Ramos (cell line): ENCODE measurements around the gene C7orf57.
"Not testable (repeated sequence)": the region's sequence is repeated elsewhere in the genome, so short reads cannot be mapped to it uniquely, and the experiment has no call there.

Experiments used
- in situ Hi-C: fragments of 300-500 bp; cut with MboI; formaldehyde crosslinking; loops from one replicate; pipeline ENCODE4 v1.14.3; 2022; ENCODE audit warnings: low sequenced_read_pairs; ENCODE audit not compliant: unreplicated experiment

C7orf57 gene

DNA sequence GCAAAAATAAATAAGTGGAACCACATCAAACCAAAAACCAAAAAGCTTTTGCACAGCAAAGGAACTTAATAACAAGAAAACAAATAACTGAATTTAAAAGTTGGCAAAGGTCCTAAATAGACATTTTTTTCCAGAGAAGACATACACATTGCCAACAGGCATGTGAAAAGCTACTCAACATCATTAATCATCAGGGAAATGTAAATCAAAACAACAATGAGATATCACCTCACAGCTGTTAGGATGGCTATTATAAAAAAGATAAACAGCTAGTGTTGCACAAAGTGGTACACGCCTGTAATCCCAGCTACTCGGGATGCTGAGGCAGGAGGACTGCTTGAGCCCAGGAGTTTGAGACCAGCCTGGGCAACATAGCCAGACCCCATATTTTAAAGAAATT is 4.2 kb upstream of the C7orf57 start:
- in situ Hi-C loops = no loop called here

GRCh38 chr7:48033922-48034321 is 1.4 kb upstream of the C7orf57 start:
- in situ Hi-C loops = no loop called here

DNA sequence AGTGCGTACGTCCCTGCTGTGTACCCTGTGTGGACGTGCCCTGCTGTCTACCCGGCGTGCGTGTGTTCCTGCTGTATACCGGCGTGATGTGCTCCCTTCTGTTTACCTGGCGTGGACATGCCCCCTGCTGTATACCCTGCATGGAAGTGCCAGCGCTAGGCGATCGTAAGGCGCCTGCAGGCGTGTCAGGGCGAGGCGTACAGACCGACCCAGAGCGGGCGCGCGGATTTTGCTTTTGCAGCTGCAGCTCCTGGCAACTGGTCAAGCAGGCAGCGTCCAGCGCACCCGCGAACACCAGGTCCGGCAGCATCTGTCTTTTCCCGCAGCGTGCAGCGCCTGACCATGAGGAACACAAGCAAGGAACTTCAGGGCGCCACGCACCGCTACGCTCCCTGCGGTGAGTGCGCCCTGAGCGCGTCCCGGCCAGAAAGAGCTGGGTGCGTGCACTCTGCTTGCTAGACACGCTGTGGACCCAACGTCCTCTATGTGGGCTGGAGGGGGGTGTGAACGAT is 680 bp downstream of the C7orf57 start:
- in situ Hi-C loops = no loop called here

DNA sequence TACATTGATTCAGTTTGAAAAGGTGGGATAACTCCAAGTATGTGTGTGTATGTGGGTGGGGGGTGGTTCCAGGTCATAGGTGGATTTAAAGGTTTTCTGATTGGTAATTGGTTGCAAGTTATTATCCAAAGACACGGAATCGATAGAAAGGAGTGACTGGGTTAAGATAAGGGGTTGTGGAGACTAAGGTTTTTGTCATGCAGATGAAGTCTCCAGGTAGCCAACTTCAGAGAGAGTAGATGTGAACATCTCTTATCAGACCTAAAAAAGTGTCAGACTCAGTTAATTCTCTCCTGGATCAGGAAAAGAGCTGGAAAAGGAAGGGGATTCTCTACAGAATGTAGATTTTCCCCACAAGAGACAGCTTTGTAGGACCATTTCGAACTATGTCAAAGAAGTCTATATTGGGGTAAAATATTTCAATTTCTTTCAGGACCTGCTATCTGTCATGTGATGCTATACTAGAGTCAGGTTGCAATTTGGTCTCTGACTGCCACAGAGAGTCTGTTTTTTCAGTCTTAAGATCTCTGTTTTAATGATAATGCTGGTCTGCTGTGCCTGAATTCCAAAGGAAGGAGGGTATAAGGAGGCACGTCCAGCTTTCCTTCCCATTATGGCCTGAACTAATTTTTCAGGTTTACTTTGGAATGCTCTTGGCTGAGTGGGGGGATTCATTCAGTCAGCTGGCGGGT is 3.6 kb downstream of the C7orf57 start:
- in situ Hi-C loops = no loop called here

DNA sequence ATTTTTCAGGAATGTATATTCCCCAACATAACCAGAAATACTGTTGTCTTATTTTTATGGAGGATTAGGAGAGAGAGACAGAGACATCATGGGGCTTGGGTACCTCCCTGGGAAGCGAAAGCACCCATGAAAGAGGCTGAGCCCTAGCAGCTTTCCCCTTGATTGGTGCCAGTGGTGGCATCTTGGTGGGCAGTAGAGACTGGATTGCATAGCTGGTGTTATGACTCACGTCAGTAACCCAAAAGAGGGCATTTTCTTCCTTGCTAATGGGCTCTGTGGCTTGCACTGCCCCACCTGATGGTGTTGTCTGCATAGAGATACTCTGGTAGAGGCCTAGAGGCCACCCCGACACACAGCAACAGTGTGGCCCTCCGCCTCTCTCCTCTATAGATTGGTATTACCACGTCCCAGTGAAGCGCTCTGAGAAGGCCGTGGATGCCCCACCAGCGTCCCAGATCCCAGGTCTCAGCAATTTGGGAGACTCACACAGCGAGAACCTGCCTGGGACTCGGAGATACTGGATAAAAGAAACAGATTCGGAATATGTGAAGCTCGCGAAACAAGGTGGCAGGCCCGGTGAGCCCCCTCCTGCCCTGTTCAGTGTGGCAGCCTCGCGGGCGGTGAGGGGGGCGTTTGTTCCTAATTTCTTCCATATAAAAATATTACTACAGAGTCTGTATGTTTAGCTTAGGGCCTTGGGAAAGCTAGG is 5.8 kb downstream of the C7orf57 start:
- in situ Hi-C loops = no loop called here

GRCh38 chr7:48041653-48041970 is 6.3 kb downstream of the C7orf57 start:
- in situ Hi-C loops = no loop called here

DNA sequence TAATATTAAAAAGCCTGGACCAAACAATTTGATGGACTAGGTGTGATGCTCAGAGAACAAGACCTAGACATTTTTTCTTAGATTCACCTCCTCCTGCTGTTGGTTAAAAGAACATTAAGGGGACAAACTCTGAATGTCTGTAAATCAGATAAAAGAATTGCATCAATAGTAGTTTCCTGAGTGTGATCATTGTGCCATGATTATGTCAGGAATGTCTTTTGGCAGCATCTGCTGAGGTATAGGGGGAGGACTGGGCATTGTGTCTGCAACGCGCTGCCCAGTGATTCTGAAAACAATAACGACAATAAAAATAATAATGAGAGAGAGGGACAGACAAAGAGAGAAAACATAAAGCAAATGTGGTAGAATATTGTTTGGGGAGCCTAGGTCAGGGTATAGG is 6.9 kb downstream of the C7orf57 start:
- in situ Hi-C loops = no loop called here

DNA sequence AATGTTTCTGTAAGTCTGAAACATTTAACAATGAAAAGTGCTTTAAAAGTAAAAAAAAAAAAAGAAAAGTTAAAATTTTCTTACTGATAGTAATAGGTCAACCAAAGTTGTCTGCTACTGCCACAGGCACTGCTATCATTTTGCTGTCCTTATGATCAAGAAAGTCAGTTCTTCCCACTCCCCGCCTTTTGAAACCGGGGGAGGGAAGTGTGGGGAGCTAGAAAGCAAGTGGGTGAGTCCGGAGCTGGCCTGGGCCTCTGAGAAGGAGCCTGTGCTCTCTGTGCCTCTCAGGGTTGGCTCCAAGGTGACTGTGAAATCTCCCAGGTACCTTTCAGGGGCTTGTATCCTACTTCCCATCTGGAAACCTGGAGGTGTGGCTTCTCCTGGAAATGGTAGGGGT is 7.3 kb downstream of the C7orf57 start:
- in situ Hi-C loops = no loop called here

GRCh38 chr7:48045195-48045765 is 9.9 kb downstream of the C7orf57 start:
- in situ Hi-C loops = no loop called here

DNA sequence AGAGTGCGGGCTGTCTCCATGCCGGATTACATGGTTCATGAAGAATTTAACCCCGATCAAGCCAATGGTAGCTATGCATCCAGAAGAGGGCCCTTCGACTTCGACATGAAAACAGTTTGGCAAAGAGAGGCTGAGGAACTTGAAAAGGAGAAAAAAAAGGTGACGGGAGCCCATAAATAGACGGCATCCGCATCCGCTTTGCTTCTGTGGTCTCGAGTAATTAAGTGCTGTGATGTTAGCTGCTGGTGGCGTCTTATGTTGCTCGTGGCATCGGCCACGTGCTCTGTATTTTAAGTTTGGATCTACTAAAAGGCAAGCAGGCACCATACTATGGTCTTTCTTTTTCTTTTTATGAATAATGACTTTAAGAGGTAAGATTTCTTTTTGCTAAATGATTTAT is 11.1 kb downstream of the C7orf57 start:
- in situ Hi-C loops = no loop called here

DNA sequence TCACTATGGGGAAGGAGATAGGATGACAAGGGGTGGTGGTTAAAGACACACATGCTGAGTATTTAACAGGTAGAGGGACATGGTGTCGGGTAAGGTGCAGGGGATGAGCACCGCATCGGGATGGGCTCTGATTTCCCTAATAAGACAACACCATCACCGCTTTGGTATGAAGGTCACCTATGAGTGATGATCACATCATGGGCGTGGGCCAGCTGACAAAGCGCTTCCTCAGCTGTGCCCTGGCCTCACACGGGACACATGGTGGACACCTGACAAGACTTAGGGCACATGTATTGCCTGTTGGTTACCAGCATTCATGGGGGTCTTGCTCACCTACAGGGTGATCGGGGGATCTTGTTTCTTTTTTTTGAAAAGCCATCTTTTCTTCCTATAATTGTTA is 12.8 kb downstream of the C7orf57 start:
- in situ Hi-C loops = no loop called here

- in situ Hi-C loops = no loop called here
These were observed 14.5 kb downstream of the C7orf57 start for GRCh38 chr7:48049850-48050249.

DNA sequence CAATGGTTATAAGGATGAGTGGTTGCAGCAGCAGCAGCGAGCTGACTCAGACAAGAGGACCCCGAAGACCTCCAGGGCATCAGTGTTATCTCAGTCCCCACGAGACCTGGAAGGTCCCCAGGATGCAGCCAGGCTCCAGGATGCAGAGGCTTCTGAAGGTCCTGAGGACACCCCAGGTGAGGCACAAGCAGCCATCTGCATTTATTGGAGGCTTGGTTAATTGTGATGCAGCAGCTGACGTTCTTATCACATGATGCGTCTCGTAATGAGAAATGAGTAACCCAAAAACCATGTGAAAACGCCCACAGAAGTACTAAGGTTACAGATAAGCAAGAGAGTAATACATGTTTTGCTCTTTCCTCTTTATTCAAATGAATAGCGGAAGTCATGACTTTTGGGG is 17.4 kb downstream of the C7orf57 start:
- in situ Hi-C loops = no loop called here

DNA sequence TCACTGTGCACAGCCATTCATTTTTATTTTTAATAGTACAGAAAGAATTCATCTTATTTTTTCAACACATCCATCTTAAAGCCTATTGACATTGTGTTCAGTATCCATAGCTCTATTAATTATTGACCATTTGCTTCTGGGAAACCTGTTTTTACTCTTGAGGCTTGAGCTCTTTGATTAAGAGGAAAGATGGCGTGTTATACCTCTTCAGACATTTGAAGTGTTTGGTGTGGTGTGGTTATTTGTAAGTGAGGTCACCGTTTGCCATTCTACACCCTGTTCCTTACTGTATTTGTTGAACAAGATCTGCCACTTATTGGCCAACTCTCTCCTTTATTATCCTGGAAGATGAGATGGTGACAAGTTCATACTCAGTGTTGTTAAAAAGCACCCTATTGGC is 18.4 kb downstream of the C7orf57 start:
- in situ Hi-C loops = no loop called here

DNA sequence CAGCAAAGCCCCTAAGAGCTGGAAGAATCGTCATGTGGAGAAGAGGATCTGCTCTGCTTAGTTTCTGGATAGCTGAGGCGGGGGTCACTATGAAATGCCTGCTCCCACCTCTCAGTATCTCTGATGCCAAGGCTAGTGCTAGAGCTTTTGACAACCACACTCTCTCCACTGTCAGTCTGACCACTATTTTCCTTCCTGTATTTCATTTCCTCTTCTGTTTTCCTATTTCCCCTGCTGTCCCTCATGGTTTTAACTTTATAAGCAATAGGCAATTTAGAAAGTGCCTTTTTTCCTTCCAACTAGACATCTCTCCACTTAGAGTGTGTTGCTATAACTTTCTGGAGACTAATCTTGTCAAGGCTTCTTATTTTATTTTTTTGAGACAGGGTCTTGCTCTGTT is 23.6 kb downstream of the C7orf57 start:
- in situ Hi-C loops = no loop called here

GRCh38 chr7:48059706-48060105 is 24.4 kb downstream of the C7orf57 start:
- in situ Hi-C loops = no loop called here

- in situ Hi-C loops = no loop called here
These were observed 28.6 kb downstream of the C7orf57 start for GRCh38 chr7:48063985-48064384.

DNA sequence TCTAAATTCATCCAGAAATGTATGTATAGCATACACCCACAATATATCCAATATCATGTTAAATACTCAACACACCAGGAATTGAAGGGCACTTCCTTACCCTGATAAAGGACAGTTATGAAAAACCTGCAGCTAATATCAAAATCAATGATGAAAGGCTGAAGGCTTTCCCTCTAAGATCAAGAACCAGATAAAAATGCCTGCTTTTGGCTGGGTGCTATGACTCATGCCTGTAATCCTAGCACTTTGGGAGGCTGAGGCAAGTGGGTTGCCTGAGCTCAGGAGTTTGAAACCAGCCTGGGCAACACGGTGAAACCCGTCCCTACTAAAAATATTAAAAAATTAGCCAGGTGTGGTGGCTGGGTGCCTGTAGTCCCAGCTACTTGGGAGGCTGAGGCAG is 32.1 kb downstream of the C7orf57 start:
- in situ Hi-C loops = no loop called here

DNA sequence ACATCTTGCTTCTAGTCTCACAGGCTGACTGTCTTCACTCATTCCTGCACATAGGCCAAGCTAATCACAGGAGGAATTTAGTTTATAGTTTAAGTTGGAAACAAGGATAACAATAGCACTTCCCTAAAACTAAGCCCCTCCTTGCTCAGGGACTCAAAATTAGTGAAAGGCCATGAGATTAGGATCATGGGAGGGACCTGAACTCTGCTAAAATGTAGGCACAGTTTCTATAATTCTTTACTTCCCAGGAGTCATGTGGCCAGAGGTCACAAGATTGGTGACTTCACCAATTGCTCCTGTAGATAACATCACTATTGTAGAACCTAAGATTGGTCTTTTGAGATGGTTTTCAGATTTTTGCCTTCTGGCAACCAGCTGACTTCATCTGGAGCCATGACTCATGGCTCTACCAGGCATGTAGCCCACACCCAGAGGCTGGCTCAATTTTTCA is 38.9 kb downstream of the C7orf57 start:
- in situ Hi-C loops = no loop called here

DNA sequence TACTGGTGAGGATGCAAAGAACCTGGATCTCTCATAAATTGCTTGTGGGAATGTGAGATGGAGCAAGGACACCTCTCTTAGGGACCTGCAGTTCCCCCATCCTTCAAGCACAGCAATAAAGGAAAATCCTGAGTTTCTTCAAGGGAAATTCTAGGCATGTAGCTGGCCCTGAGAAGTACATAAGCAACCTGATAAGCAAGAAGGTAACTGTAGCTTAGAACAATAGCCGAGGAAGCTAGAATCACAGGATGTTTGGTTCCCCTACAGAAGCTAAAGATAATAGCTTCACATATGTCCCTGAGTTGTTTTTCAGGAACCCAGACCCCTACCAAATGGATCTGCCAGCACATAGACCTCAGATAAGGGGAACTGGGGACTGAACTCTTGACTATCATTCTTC is 42.1 kb downstream of the C7orf57 start:
- in situ Hi-C loops = no loop called here

GRCh38 chr7:48078470-48078869 is 43.1 kb downstream of the C7orf57 start:
- in situ Hi-C loops = no loop called here

DNA sequence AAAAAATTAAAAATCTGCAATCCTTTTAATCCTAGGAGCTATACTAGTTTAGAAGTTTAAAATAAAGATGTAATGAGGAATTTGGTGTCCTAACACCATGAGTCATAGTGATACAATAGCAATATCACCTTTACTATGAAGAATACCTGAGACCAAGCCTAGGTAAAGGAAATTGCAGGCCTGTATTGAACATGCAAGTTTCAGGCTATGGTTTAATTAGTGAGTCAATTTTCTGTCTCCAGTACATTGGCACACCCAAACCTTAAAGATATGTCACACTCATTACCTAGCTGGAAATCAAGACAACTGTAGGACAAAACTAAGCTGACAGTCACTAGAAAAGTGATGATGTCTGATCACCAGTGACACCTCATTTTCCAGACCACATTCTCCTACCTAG is 47.0 kb downstream of the C7orf57 start:
- in situ Hi-C loops = not testable (repeated sequence)
